IPS-18a (cell line): ENCODE results near the gene RARS1.

Experiments used
- H3K27ac ChIP-seq: one replicate; pipeline ENCODE4 v1.5.1; 2013; ENCODE audit warnings: low read length
- H3K27me3 ChIP-seq: one replicate; pipeline ENCODE4 v1.6.1; 2013; ENCODE audit warnings: mild to moderate bottlenecking, low read length; ENCODE audit not compliant: control insufficient read depth, insufficient read depth
- H3K36me3 ChIP-seq: one replicate; pipeline ENCODE4 v1.6.1; 2013; ENCODE audit warnings: low read depth, low read length; ENCODE audit not compliant: control insufficient read depth
- H3K4me1 ChIP-seq: one replicate; pipeline ENCODE4 v1.6.1; 2013; ENCODE audit warnings: low read depth, low read length; ENCODE audit not compliant: control insufficient read depth
- H3K4me3 ChIP-seq: one replicate; pipeline ENCODE4 v1.5.1; 2013; ENCODE audit warnings: low read length
- H3K9ac ChIP-seq: one replicate; pipeline ENCODE4 v1.6.1; 2013; ENCODE audit warnings: mild to moderate bottlenecking, low read length, moderate library complexity
- H3K9me3 ChIP-seq: one replicate; pipeline ENCODE4 v1.6.1; 2013; ENCODE audit warnings: low read depth, low read length; ENCODE audit not compliant: control insufficient read depth

Gene RARS1

GRCh38 chr5:168463081-168463480 lies 23.2 kb upstream of the RARS1 start:
- Histone ChIP-seq H3K9ac (no peak overlapping the region), H3K27me3 (no peaks in the 10 kb centered on the region), H3K36me3 (peaks cover 34% of the 10 kb centered on the region), H3K9me3 (no peaks in the 10 kb centered on the region), H3K4me1 (no peaks in the 10 kb centered on the region), H3K27ac (no peak overlapping the region), H3K4me3 (no peak overlapping the region)

GRCh38 chr5:168464214-168464613 lies 22.1 kb upstream of the RARS1 start:
- no peak overlapping the region for H3K4me3 ChIP-seq
- H3K4me1 ChIP-seq: no peaks in the 10 kb centered on the region
- H3K27ac ChIP-seq: no peak overlapping the region
- H3K36me3 ChIP-seq: peaks cover 36% of the 10 kb centered on the region
- no peaks in the 10 kb centered on the region for H3K9me3 ChIP-seq
- H3K9ac ChIP-seq: no peak overlapping the region
- no peaks in the 10 kb centered on the region for H3K27me3 ChIP-seq

- H3K27me3 ChIP-seq: no peaks in the 10 kb centered on the region
- no peaks in the 10 kb centered on the region for H3K4me1 ChIP-seq
- H3K4me3 ChIP-seq: no peak overlapping the region
- H3K27ac ChIP-seq: no peak overlapping the region
- no peak overlapping the region for H3K9ac ChIP-seq
- H3K9me3 ChIP-seq: no peaks in the 10 kb centered on the region
- peaks cover 37% of the 10 kb centered on the region for H3K36me3 ChIP-seq
These were observed 21.6 kb upstream of the RARS1 start for GRCh38 chr5:168464641-168465040.

GRCh38 chr5:168467755-168468330 lies 18.4 kb upstream of the RARS1 start:
- Histone ChIP-seq H3K4me3 (no peak overlapping the region), H3K36me3 (peaks cover 37% of the 10 kb centered on the region), H3K9me3 (no peaks in the 10 kb centered on the region), H3K9ac (no peak overlapping the region), H3K27me3 (no peaks in the 10 kb centered on the region), H3K4me1 (no peaks in the 10 kb centered on the region), H3K27ac (no peak overlapping the region)

GRCh38 chr5:168468836-168469235 lies 17.4 kb upstream of the RARS1 start:
- no peak overlapping the region for H3K9ac ChIP-seq
- H3K9me3 ChIP-seq: no peaks in the 10 kb centered on the region
- no peak overlapping the region for H3K27ac ChIP-seq
- no peaks in the 10 kb centered on the region for H3K4me1 ChIP-seq
- peaks cover 37% of the 10 kb centered on the region for H3K36me3 ChIP-seq
- H3K4me3 ChIP-seq: no peak overlapping the region
- H3K27me3 ChIP-seq: no peaks in the 10 kb centered on the region

- H3K9ac ChIP-seq: no peak overlapping the region
- no peaks in the 10 kb centered on the region for H3K27me3 ChIP-seq
- no peaks in the 10 kb centered on the region for H3K4me1 ChIP-seq
- H3K4me3 ChIP-seq: no peak overlapping the region
- H3K36me3 ChIP-seq: peaks cover 34% of the 10 kb centered on the region
- H3K9me3 ChIP-seq: no peaks in the 10 kb centered on the region
- H3K27ac ChIP-seq: no peak overlapping the region
These were observed 16.5 kb upstream of the RARS1 start for GRCh38 chr5:168469816-168470215.

GRCh38 chr5:168471785-168472184 lies 14.5 kb upstream of the RARS1 start:
- Histone ChIP-seq H3K4me1 (no peaks in the 10 kb centered on the region), H3K36me3 (peaks cover 29% of the 10 kb centered on the region), H3K27me3 (no peaks in the 10 kb centered on the region), H3K9me3 (no peaks in the 10 kb centered on the region), H3K4me3 (no peak overlapping the region), H3K9ac (no peak overlapping the region), H3K27ac (no peak overlapping the region)

GRCh38 chr5:168472329-168472728 lies 13.9 kb upstream of the RARS1 start:
- no peaks in the 10 kb centered on the region for H3K27me3 ChIP-seq
- H3K9me3 ChIP-seq: no peaks in the 10 kb centered on the region
- no peak overlapping the region for H3K4me3 ChIP-seq
- no peak overlapping the region for H3K9ac ChIP-seq
- H3K4me1 ChIP-seq: no peaks in the 10 kb centered on the region
- H3K36me3 ChIP-seq: peaks cover 26% of the 10 kb centered on the region
- no peak overlapping the region for H3K27ac ChIP-seq

- H3K9ac ChIP-seq: no peak overlapping the region
- H3K4me3 ChIP-seq: no peak overlapping the region
- no peaks in the 10 kb centered on the region for H3K27me3 ChIP-seq
- H3K4me1 ChIP-seq: no peaks in the 10 kb centered on the region
- no peaks in the 10 kb centered on the region for H3K9me3 ChIP-seq
- no peak overlapping the region for H3K27ac ChIP-seq
- peaks cover 13% of the 10 kb centered on the region for H3K36me3 ChIP-seq
These were observed 12.0 kb upstream of the RARS1 start for GRCh38 chr5:168474319-168474718.

- Histone ChIP-seq H3K4me1 (no peaks in the 10 kb centered on the region), H3K27me3 (peaks cover 2% of the 10 kb centered on the region), H3K4me3 (no peak overlapping the region), H3K9me3 (no peaks in the 10 kb centered on the region), H3K9ac (no peak overlapping the region), H3K27ac (no peak overlapping the region), H3K36me3 (peaks cover 5% of the 10 kb centered on the region)
These were observed 9.2 kb upstream of the RARS1 start for GRCh38 chr5:168477060-168477459.

- Histone ChIP-seq H3K9me3 (no peaks in the 10 kb centered on the region), H3K36me3 (no peaks in the 10 kb centered on the region), H3K4me3 (no peak overlapping the region), H3K27me3 (peaks cover 5% of the 10 kb centered on the region), H3K4me1 (no peaks in the 10 kb centered on the region), H3K27ac (no peak overlapping the region), H3K9ac (no peak overlapping the region)
These were observed 7.1 kb upstream of the RARS1 start for GRCh38 chr5:168479166-168479565.

- no peak overlapping the region for H3K4me3 ChIP-seq
- H3K36me3 ChIP-seq: no peaks in the 10 kb centered on the region
- no peaks in the 10 kb centered on the region for H3K4me1 ChIP-seq
- no peak overlapping the region for H3K9ac ChIP-seq
- H3K9me3 ChIP-seq: no peaks in the 10 kb centered on the region
- no peak overlapping the region for H3K27ac ChIP-seq
- peaks cover 5% of the 10 kb centered on the region for H3K27me3 ChIP-seq
These were observed 5.7 kb upstream of the RARS1 start for GRCh38 chr5:168480601-168481000.
